Osteoblast (primary cell): ENCODE data around the gene CFAP57. TPM values are rescaled to one million over a fixed set of nuclear protein-coding genes. Genes with fewer than 3 reads are reported as not detected.

Experiments
- DNase-seq: peaks from one replicate; pipeline ENCODE4 v3.0.0; 2011; ENCODE audit warnings: low spot score, mixed read lengths; ENCODE audit not compliant: insufficient read length; ENCODE audit errors: missing footprints
- H2AFZ ChIP-seq: 2 replicates; pipeline ENCODE4 v1.6.0; 2011; ENCODE audit warnings: mild to moderate bottlenecking, low read length
- H3K27ac ChIP-seq: 2 replicates; pipeline ENCODE4 v1.5.1; 2011; ENCODE audit warnings: mild to moderate bottlenecking, low read depth, low read length, moderate library complexity
- H3K27me3 ChIP-seq: 2 replicates; pipeline ENCODE4 v1.6.0; 2012; ENCODE audit warnings: mild to moderate bottlenecking, control low read depth, inconsistent platforms, low read length, moderate library complexity; ENCODE audit not compliant: insufficient read depth
- H3K36me3 ChIP-seq: 2 replicates; pipeline ENCODE4 v1.5.1; 2011; ENCODE audit warnings: mild to moderate bottlenecking, low read length, control low read depth, moderate library complexity; ENCODE audit not compliant: insufficient read depth
- H3K4me1 ChIP-seq: 2 replicates; pipeline ENCODE4 v1.5.1; 2011; ENCODE audit warnings: mild to moderate bottlenecking, low read length, control low read depth, moderate library complexity; ENCODE audit not compliant: insufficient read depth
- H3K4me2 ChIP-seq: 2 replicates; pipeline ENCODE4 v1.6.0; 2011; ENCODE audit warnings: mild to moderate bottlenecking, low read length; ENCODE audit not compliant: insufficient read depth
- H3K4me3 ChIP-seq: fragments of 200-600 bp; sonication (generic); 3 replicates; pipeline ENCODE4 v1.5.1; 2012; ENCODE audit warnings: mild to moderate bottlenecking, low read length, inconsistent platforms; ENCODE audit not compliant: insufficient read depth
- H3K79me2 ChIP-seq: 2 replicates; pipeline ENCODE4 v1.6.0; 2012; ENCODE audit warnings: mild to moderate bottlenecking, low read length, control low read depth, inconsistent platforms; ENCODE audit not compliant: insufficient read depth
- H3K9me3 ChIP-seq: 2 replicates; pipeline ENCODE4 v1.5.1; 2011; ENCODE audit warnings: low read depth, low read length, control low read depth
- H4K20me1 ChIP-seq: 2 replicates; pipeline ENCODE4 v1.6.0; 2012; ENCODE audit warnings: mild to moderate bottlenecking, low read length, control low read depth; ENCODE audit not compliant: insufficient read depth
- total RNA-seq: library from RNA; depleted of rRNA; stranded (reverse); fragments of >200 nt; gene quantifications from 2 replicates; pipeline ENCODE4 v1.2.3, GENCODE V29; 2012
- TF ChIP-seq, protein P1 (sequence below): IDR thresholded peaks from 2 replicates; pipeline ENCODE4 v1.5.1; 2011; ENCODE audit warnings: mild to moderate bottlenecking, low read depth, low read length, moderate library complexity; ENCODE audit errors: extremely low read depth

Gene CFAP57
- total RNA-seq, 1 donor: under 0.01 TPM

DNA sequence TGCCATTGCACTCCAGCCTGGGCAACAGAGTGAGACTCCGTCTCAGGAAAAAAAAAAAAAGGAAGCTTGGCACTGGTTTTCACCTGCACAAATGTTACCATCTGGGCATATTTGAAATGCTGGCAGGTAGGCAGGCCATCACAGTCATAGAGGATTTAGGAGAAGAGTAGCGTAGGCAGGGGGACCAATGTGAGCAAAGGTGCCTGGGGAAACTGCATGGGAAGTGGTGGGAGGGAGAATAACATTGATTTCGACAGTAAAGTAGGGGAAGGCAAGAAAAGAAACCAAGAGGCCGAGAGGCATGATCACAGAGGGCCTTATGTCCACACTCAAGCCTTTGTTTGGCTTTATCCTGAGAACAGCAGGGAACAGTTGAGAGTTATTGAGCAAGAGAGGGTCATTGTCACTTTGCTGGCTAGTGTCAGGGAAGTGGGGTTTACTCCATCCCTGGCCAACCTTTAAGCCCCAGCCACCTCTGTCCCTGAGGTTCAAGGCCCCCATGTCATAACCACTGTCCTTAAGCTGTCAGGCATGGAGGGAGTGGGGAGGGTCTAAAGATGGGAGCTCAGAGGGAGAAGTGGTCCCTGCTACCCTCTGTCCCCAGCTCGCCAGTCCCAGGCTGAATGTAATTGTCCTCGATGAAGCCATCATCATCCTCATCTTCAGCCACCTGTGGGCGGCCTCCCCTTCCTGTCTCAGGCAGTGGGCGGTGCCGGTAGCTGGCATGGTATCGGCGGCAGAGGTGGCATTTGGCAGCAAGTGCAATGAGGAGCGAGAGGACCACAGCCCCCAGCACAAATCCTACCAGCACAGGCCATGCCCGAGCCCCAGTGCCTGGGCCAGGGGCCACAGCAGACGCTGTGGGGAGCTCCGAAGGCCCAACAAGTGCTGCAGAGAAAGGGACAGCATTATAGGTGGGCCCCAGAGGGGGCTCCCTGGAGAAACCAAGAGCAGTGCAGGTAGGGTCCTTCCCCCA is 110.4 kb downstream of the CFAP57 start:
- Histone ChIP-seq H4K20me1 (no peaks in the 10 kb centered on the region), H3K79me2 (no peaks in the 10 kb centered on the region), H3K27me3 (peaks cover 4% of the 10 kb centered on the region), H3K9me3 (no peaks in the 10 kb centered on the region), H2AFZ (no peak overlapping the region), H3K4me2 (no peak overlapping the region), H3K4me1 (no peaks in the 10 kb centered on the region), H3K27ac (no peak overlapping the region), H3K36me3 (no peaks in the 10 kb centered on the region), H3K4me3 (no peak overlapping the region)
- TF ChIP-seq, protein P1, sequence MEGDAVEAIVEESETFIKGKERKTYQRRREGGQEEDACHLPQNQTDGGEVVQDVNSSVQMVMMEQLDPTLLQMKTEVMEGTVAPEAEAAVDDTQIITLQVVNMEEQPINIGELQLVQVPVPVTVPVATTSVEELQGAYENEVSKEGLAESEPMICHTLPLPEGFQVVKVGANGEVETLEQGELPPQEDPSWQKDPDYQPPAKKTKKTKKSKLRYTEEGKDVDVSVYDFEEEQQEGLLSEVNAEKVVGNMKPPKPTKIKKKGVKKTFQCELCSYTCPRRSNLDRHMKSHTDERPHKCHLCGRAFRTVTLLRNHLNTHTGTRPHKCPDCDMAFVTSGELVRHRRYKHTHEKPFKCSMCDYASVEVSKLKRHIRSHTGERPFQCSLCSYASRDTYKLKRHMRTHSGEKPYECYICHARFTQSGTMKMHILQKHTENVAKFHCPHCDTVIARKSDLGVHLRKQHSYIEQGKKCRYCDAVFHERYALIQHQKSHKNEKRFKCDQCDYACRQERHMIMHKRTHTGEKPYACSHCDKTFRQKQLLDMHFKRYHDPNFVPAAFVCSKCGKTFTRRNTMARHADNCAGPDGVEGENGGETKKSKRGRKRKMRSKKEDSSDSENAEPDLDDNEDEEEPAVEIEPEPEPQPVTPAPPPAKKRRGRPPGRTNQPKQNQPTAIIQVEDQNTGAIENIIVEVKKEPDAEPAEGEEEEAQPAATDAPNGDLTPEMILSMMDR: no peak
- DNase-seq: no peak

DNA sequence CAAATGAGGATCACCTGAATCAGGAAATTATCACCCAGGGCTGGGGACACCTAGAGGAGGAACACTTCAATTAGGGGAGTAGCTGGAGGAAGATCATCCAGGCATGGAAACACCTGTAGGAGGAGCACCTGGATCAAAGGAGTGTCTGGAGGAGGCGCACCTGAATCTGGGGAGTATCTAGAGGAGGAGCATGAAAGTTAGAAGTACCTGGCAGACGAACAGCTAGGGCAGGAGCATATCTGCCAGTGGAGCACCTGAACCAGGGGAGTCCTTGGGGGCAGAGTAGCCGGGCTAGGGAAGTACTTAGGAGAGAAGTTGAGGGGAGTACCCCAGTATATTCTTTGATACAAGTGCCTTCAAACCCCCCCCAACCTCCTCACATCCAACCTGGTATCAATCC is 111.9 kb downstream of the CFAP57 start:
- H3K9me3 ChIP-seq: no peaks in the 10 kb centered on the region
- H3K4me1 ChIP-seq: no peaks in the 10 kb centered on the region
- no peak overlapping the region for H3K27ac ChIP-seq
- TF ChIP-seq, protein P1: no peak
- no peak overlapping the region for H3K4me2 ChIP-seq
- no peaks in the 10 kb centered on the region for H4K20me1 ChIP-seq
- no peak overlapping the region for H3K4me3 ChIP-seq
- no peaks in the 10 kb centered on the region for H3K36me3 ChIP-seq
- no peak overlapping the region for H2AFZ ChIP-seq
- H3K27me3 ChIP-seq: peaks cover 9% of the 10 kb centered on the region
- peak; percentile 52 for DNase-seq
- no peaks in the 10 kb centered on the region for H3K79me2 ChIP-seq

DNA sequence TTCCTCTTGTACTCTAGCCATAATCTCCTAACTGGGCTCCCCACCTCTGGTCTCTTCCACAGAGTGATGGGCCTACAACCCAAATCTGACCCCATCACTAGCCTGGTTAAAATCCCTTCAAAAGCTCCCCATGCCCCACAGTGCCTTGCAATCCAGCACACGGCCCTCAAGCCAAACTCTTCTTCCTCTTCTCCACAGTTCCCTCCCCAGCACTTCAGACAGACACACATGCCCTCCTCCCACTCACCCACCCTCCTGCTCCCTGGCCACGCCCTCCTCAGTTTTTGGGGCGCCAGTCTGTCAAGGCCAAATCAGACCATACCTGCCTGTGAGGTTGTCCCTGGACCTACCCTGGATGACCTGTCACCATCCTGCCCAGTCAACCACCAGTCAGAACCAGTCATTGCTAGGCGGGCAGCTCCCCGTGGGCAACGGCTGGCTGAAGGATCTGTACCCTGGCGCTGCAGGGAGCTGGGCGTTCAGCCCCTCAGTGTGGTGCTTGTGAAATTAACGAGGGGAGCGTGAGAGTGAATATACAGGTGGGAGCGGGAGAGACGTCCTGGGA is 112.5 kb downstream of the CFAP57 start:
- TF ChIP-seq, protein P1: no peak
- no peaks in the 10 kb centered on the region for H4K20me1 ChIP-seq
- H3K4me1 ChIP-seq: no peaks in the 10 kb centered on the region
- no peak overlapping the region for H3K4me2 ChIP-seq
- no peaks in the 10 kb centered on the region for H3K79me2 ChIP-seq
- no peaks in the 10 kb centered on the region for H3K36me3 ChIP-seq
- H3K4me3 ChIP-seq: no peak overlapping the region
- no peak overlapping the region for H2AFZ ChIP-seq
- H3K9me3 ChIP-seq: no peaks in the 10 kb centered on the region
- peak; percentile 42 for DNase-seq
- peaks cover 9% of the 10 kb centered on the region for H3K27me3 ChIP-seq
- no peak overlapping the region for H3K27ac ChIP-seq
